GM21717 (cell line): Measurements from ENCODE around the gene TRIM22.
A peak's percentile ranks its signal among the peaks of the same experiment; 100 is the strongest.
"Not testable (repeated sequence)": the region's sequence is repeated elsewhere in the genome, so short reads cannot be mapped to it uniquely, and the experiment has no call there.

Experiments
- ATAC-seq: cut with Tn5 transposase; IDR thresholded peaks from one replicate; pipeline ENCODE4 v1.9.1; 2021; ENCODE audit warnings: mild to moderate bottlenecking, moderate library complexity; ENCODE audit not compliant: unreplicated experiment

The TRIM22 gene

GRCh38 chr11:5689551-5689983 is at the start of gene TRIM22:
Gene TRIM22 (plus strand): TSS chr11:5689790. CDS start chr11:5696233, 6,443 bp downstream.
- ATAC-seq: peak; percentile 85

DNA sequence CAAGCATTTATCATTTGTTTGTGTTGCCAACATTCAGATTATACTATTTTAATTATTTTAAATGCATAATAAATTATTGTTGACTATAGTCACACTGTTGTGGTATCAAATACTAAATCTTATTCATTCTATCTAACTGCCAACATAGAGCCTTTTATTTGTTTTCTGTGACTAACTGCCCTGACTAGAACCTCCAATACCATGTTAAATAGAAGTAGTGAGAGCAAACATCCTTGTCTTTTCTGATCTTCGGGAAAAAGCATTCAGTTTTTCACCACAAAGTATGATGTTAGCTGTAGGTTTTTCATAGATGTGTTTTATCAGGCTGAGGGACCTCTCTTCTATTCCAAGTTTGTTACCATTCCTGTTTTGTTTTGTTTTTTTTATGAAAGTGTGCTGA is 49.6 kb upstream of the TRIM22 start:
- no peak for ATAC-seq

GRCh38 chr11:5643585-5643984 is 46.0 kb upstream of the TRIM22 start:
- no peak for ATAC-seq

DNA sequence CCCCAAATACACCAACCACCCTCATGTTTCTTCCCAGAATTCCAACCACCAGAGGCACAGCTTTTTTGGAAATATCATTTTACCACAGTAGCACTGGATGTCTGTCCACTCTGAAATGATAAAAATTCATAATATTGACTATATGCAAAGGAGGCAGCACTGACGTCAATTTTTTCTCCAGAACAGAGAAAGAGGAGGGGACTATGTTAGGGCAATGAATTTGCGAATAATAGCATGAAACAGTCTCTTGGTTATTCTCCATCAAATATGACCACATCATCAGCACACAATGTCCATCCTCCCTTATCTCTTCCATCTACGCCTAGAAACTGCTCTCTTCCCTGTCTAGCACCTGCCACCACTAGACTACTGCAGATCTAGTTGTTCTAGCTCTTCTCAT is 43.5 kb upstream of the TRIM22 start:
- ATAC-seq: no peak

- ATAC-seq: no peak
These were observed 34.1 kb upstream of the TRIM22 start for GRCh38 chr11:5655474-5655873.

DNA sequence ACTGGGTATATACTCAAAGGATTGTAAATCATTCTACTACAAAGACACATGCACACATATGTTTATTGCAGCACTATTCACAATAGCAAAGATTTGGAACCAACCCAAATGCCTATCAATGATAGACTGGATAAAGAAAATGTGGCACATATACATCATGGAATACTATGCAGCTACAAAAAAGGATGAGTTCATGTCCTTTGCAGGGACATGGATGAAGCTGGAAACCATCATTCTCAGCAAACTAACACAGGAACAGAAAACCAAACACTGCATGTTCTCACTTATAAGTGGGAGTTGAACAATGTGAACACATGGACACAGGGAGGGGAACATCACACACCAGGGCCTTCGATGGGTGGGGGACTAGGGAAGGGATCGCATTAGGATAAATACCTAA is 32.6 kb upstream of the TRIM22 start:
- not testable (repeated sequence) for ATAC-seq

DNA sequence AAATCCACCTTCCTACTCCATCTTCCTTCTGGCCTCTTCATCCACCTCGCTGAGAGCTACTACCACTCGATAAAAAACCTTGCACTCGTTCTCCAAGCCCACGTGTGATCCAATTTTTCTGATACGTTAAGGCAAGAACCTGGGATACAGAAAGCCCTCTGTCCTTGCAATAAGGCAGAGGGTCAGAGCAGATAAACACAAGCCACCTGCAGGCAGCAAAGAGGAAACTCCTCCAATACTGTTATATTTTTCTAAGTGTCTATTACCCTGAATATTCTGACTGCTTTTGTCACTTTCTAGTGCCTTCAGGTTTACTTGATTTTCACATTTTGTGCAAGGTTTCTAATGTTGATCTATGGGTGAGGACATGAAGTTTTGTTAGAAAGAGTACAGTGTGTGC is 31.3 kb upstream of the TRIM22 start:
- ATAC-seq: no peak

DNA sequence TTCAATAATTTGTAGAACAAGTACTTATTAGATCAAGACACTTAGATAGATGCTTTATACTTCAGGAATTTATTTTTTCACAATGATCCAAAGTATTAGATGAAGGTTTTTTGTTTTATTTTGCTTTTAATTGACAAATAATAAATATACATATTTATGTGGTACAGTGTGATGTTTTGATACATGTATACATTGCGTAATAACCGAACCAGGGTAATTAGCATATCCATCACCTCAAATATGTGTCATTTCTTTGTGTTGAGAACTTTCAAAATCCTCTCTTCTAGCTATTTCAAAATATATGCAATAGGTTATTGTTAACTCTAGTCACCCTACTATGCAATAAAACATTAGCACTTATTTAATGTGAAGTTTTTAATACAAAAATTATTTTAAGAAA is 26.1 kb upstream of the TRIM22 start:
- ATAC-seq: no peak

DNA sequence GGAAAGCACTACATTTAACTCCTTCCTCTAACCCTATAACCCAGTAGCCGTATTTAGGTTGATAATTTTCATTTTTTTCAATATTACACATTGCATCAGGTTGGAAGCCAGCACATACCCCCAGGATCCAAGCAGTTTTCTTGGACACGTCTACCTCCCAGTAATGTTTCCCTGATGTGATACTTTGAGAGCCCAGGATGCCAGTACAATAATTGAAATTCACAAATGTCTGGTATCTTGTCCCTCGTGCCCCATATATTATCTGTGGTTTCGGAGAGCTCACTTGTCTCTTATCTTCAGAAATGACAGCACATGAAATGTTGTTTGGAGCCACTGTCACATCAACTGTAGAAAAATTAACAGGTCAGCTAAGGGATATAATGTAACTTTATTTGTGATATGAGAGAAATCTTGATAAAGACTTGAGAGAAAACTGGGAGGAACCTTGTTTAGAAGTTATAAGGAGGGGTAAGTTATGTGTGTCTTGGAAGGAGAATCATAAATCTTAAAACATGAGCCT is 24.5 kb upstream of the TRIM22 start:
- no peak for ATAC-seq

- ATAC-seq: no peak
These were observed 23.7 kb upstream of the TRIM22 start for GRCh38 chr11:5665746-5666401.

- ATAC-seq: no peak
These were observed 23.2 kb upstream of the TRIM22 start for GRCh38 chr11:5666402-5666793.

DNA sequence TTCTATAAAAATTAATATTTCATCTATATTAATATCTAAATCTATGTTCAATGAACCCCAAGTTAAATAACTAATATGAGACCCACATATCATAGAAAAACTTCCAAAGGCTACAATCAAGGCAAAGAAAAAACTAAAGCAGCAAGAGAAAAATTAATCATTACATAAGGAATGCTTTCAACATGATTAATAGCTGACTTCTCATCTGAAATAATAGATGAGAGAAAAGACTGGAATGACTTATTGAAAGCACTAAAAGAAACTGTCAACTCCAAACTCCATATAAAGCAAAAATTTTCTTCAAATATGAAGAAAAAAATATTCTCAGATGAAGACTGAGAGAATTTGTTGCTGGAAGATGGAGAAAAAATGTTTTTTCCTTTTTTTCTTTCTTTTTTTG is 17.8 kb upstream of the TRIM22 start:
- ATAC-seq: no peak

DNA sequence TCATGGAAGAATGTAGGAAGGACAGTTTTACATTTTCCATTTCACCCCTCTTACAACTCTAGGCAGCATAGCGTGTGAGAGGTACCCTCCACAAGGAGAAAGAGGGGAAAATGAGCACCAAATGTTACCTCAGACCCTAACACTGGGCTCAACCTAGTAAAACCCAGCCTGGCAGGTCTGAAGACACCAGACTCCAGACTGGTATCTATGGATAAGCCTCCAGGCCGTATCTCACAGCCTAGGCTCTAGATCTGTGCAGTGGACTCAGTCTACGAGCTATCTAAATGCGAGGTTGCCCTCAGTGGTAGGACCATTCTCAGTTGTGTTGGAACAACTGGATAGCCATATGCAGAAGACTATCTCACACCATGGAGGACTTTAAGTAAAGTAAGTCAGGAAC is 15.2 kb upstream of the TRIM22 start:
- no peak for ATAC-seq

GRCh38 chr11:5679811-5680210 is 9.8 kb upstream of the TRIM22 start:
- no peak for ATAC-seq

DNA sequence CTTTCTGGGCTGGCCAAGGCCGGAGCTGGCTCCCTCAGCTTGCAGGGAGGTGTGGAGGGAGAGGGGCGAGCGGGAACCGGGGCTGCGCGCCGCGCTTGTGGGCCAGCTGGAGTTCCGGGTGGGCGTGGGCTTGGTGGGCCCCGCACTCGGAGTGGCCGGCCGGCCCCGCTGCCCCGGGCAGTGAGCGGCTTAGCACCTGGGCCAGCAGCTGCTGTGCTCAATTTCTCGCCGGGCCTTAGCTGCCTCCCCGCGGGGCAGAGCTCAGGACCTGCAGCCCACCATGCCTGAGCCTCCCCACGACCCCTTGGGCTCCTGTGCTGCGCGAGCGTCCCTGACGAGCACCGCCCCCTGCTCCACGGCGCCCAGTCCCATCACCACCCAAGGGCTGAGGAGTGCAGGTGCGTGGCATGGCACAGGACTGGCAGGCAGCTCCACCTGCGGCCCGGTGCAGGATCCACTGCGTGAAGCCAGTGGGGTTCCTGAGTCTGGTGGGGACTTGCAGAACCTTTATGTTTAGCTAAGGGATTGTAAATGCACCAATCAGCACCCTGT is 6.6 kb upstream of the TRIM22 start:
- not testable (repeated sequence) for ATAC-seq

GRCh38 chr11:5683620-5684019 is 6.0 kb upstream of the TRIM22 start:
- ATAC-seq: not testable (repeated sequence)

- ATAC-seq: no peak
These were observed 5.4 kb upstream of the TRIM22 start for GRCh38 chr11:5684036-5684645.

- peak; percentile 79 for ATAC-seq
These were observed 4.8 kb upstream of the TRIM22 start, which contains the start of gene TRIM5 for GRCh38 chr11:5684646-5685362. Gene TRIM5 (minus strand): TSS chr11:5685074. CDS start chr11:5680177, 4,897 bp downstream.

DNA sequence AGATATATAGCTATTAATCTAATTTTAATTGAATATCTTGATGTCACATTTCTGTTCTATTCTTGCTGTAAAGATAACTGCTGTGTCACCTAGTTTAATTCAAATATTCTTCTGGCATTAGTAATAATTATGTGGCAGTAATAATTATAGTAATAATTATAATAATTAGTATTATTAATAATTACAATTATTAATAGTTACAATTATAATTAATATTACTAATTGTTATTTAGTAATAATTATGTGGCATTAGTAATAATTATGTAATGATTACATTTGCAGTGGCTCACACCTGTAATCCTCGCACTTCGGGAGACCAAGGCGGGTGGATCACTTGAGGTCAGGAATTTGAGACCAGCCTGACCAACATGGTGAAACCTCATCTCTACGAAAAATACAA is 3.2 kb upstream of the TRIM22 start:
- ATAC-seq: no peak

DNA sequence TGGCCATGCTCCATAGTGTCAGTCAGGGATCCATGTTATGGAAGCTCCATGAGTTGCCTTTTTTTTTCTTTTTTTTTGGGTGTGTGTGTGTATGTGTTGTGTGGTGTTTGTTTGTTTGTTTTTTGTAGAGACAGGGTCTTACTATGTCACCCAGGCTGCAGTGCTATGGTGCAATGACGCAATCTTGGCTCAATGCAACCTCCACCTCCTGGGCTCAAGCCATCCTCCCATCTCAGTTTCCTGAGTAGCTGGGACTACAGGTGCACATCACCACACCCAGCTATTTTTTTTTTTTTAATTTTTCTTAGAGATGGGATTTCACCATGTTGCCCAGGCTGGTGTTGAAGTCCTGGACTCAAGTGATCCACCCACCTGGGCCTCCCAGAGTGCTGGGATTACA is 1.1 kb upstream of the TRIM22 start:
- ATAC-seq: no peak

DNA sequence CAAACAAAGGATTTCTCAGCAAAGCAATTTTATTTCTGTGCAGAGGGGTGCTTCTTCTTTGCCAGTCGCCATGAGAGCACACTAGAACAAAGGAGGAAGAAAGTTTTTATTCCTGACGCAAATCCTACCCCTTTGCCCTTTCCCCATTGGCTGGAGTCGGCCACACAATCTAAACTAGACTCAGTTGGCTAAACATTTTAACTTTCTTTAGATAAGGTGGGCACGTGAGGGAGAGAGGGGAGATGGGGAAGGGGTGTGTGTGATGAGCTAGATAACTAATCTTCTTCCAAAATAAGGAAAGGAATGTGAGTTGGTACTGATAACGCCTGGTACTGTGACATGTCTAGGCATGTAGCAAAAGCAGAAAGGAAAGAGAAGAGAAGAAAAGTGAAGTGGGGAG is 626 bp downstream of the TRIM22 start:
- no peak for ATAC-seq

- ATAC-seq: no peak
These were observed 1.1 kb downstream of the TRIM22 start for GRCh38 chr11:5690736-5691135.
